NT2/D1 (cell line): ENCODE data around the gene PDGFD.

Source experiments
- SUZ12 ChIP-seq: IDR thresholded peaks from 2 replicates; pipeline ENCODE4 v1.6.1; 2011; ENCODE audit not compliant: insufficient read length, insufficient read depth; ENCODE audit errors: extremely low read depth
- YY1 ChIP-seq: IDR thresholded peaks from 2 replicates; pipeline ENCODE4 v1.6.1; 2011; ENCODE audit not compliant: insufficient read length, insufficient read depth

DNA sequence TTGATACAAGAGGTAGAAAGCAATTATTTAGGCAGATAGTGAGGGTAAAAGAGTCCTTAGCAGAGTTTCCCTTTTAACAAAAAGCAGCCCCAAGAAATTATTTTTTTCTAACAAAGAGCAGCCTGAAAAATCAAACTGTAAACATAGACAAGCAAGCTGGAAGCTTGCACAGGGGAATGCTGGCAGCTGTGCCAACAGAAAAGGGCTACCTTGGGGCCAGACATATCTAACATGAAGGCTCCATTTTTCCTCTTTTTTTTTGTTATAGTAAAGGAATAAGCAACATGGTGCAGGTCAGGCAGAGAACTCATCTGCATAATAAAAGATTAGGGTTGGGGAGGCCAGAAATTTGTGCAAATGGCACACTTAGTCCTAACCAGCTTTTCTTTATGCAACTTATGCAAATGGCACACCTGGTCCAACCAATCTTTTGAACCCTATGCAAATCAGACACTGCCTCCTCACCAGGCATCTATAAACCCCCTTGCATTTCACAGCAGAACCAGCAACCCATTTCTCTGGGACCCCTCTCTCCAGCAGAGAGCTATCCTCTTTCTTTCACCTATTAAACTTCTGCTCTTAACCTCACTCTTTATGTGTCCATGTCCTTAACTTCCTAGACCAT lies 41.8 kb downstream of the PDGFD start:
- TF ChIP-seq SUZ12 (no peak), YY1 (no peak)
